PC-9 (cell line): ENCODE results near the gene CCDC192.
A peak's percentile ranks its signal among the peaks of the same experiment; 100 is the strongest.

Experiments
- EZH2 ChIP-seq: fragments of 200-600 bp; sonication (generic); IDR thresholded peaks from 2 replicates; pipeline ENCODE4 v1.8.0; 2017; ENCODE audit warnings: antibody characterized with exemption, low read depth
- TF ChIP-seq, protein P1 (sequence below): fragments of 200-600 bp; sonication (generic); conservative IDR thresholded peaks from 2 replicates; pipeline ENCODE4 v1.6.1; 2017; ENCODE audit warnings: mixed run types, antibody characterized with exemption, mild to moderate bottlenecking, moderate library complexity

DNA sequence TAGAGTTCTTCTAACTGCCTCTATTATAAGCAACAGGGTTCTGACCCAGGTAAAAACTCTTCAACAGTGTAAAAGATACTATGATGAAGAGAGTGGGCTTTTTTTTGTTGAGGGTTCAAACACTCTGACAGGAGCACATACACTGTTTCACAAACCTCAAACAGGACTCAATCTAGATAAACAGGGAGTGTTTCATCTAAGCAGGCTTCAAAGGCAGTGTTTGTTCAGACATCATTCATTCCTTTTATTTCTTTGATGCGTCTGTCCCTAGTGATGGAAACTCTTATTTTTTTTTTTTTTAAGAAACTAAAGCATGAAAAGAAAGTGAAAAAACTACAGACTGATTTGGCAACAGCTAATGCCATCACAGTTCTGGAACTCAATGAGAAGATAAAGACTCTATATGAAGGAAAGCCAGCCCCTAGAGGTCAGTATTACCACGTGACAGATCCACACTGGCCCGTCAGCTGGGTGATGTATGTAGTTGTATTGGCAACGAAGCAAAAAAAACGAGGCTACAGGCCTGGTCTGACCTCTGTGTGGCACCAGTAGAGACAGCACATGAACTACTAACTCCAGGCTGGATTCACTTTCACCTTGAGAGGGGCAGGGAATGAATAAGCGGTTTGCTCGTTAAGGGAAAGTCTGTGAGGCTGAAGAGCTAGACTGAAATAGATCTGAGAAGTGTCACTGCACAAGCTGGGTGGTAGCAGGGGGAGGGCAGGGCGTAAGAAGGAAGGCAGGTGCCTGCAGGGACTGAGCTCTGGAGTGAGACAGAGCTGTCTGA, 172.2 kb downstream of the CCDC192 start:
- TF ChIP-seq EZH2: no peak
- TF ChIP-seq, protein P1, sequence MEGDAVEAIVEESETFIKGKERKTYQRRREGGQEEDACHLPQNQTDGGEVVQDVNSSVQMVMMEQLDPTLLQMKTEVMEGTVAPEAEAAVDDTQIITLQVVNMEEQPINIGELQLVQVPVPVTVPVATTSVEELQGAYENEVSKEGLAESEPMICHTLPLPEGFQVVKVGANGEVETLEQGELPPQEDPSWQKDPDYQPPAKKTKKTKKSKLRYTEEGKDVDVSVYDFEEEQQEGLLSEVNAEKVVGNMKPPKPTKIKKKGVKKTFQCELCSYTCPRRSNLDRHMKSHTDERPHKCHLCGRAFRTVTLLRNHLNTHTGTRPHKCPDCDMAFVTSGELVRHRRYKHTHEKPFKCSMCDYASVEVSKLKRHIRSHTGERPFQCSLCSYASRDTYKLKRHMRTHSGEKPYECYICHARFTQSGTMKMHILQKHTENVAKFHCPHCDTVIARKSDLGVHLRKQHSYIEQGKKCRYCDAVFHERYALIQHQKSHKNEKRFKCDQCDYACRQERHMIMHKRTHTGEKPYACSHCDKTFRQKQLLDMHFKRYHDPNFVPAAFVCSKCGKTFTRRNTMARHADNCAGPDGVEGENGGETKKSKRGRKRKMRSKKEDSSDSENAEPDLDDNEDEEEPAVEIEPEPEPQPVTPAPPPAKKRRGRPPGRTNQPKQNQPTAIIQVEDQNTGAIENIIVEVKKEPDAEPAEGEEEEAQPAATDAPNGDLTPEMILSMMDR: peak; percentile 49; the same call in 1 of the 2 replicates
